Measurements from ENCODE around the gene CDKN2C. TPM values are rescaled to one million over a fixed set of nuclear protein-coding genes. Genes with fewer than 3 reads are reported as not detected.

Gene CDKN2C
- total and polyA plus RNA-seq, 10 of the 15 experiments (the other 5 are each of a cell fraction or from before 2014, with no cell fraction given): 3.3 to 11.7 (median 6.0) TPM

DNA sequence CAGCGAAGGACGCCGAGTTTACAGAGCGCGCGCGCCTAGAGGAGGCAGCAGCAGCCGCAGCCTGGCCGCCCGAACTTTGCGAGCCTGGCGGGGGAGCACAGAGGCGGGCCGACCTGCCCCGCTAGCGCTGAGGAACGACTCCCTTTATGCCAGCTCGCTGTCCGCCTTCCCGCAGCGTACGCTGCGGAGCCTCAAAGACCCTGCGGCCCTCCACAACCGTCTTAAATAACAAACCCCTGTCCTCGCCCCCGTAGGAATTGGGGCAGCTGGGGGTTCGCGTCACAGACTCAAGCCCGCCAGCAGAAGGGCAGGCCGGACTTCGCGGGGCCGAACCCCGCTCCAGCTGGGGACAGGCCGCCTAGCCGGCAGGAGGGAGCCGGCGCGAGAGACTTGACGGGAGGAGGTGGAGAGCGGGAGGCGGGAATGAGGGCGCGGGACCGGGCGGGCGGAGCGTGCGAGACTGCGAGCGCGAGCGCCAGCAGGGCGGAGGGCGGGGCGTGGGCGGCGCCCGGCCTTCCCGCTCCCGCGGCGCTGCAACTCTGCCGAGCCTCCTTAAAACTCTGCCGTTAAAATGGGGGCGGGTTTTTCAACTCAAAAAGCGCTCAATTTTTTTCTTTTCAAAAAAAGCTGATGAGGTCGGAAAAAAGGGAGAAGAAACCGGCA, 1.8 kb upstream of the CDKN2C start (continued):
- TF ChIP-seq, protein P1, sequence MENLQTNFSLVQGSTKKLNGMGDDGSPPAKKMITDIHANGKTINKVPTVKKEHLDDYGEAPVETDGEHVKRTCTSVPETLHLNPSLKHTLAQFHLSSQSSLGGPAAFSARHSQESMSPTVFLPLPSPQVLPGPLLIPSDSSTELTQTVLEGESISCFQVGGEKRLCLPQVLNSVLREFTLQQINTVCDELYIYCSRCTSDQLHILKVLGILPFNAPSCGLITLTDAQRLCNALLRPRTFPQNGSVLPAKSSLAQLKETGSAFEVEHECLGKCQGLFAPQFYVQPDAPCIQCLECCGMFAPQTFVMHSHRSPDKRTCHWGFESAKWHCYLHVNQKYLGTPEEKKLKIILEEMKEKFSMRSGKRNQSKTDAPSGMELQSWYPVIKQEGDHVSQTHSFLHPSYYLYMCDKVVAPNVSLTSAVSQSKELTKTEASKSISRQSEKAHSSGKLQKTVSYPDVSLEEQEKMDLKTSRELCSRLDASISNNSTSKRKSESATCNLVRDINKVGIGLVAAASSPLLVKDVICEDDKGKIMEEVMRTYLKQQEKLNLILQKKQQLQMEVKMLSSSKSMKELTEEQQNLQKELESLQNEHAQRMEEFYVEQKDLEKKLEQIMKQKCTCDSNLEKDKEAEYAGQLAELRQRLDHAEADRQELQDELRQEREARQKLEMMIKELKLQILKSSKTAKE (IDR thresholded peaks at IDR 0.05; ENCODE audit: low read depth, poor library complexity, severe bottlenecking): no peak
- peak; percentile 13 to 62; a peak in 3 of 4 replicates for TF ChIP-seq BHLHE40 (IDR thresholded peaks at IDR 0.05; ENCODE audit: borderline replicate concordance in 1 of 2, low read depth in 2 of 2, low read length in 1 of 2)
- no peak for TF ChIP-seq CHD4 (IDR thresholded peaks at IDR 0.05)
- no peak for TF ChIP-seq RAD51 (IDR thresholded peaks at IDR 0.05)
- TF ChIP-seq EP300 (IDR thresholded peaks at IDR 0.05; ENCODE audit: borderline replicate concordance in 1 of 2, control insufficient read depth in 1 of 2, low read depth in 2 of 2, low read length in 2 of 2): no peak
- TF ChIP-seq CBX5 (IDR thresholded peaks at IDR 0.05; ENCODE audit: low read depth): no peak
- TF ChIP-seq SUPT20H (IDR thresholded peaks at IDR 0.05; ENCODE audit: borderline replicate concordance, control insufficient read depth, low read depth, low read length): no peak
- TF ChIP-seq TCF12 (IDR thresholded peaks at IDR 0.05; ENCODE audit: low read depth, low read length): no peak
- TF ChIP-seq ZNF622 (IDR thresholded peaks at IDR 0.05): no peak
- TF ChIP-seq, protein P2, sequence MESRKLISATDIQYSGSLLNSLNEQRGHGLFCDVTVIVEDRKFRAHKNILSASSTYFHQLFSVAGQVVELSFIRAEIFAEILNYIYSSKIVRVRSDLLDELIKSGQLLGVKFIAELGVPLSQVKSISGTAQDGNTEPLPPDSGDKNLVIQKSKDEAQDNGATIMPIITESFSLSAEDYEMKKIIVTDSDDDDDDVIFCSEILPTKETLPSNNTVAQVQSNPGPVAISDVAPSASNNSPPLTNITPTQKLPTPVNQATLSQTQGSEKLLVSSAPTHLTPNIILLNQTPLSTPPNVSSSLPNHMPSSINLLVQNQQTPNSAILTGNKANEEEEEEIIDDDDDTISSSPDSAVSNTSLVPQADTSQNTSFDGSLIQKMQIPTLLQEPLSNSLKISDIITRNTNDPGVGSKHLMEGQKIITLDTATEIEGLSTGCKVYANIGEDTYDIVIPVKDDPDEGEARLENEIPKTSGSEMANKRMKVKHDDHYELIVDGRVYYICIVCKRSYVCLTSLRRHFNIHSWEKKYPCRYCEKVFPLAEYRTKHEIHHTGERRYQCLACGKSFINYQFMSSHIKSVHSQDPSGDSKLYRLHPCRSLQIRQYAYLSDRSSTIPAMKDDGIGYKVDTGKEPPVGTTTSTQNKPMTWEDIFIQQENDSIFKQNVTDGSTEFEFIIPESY (IDR thresholded peaks at IDR 0.05): no peak
- TF ChIP-seq, protein P3, sequence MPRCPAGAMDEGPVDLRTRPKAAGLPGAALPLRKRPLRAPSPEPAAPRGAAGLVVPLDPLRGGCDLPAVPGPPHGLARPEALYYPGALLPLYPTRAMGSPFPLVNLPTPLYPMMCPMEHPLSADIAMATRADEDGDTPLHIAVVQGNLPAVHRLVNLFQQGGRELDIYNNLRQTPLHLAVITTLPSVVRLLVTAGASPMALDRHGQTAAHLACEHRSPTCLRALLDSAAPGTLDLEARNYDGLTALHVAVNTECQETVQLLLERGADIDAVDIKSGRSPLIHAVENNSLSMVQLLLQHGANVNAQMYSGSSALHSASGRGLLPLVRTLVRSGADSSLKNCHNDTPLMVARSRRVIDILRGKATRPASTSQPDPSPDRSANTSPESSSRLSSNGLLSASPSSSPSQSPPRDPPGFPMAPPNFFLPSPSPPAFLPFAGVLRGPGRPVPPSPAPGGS (IDR thresholded peaks at IDR 0.05; ENCODE audit: borderline replicate concordance, insufficient read depth, low read depth, low read length, poor library complexity, severe bottlenecking): no peak
- no peak for TF ChIP-seq IRF4 (IDR thresholded peaks at IDR 0.05; ENCODE audit: low read depth, low read length)
- TF ChIP-seq NFYB (IDR thresholded peaks at IDR 0.05; ENCODE audit: insufficient read depth, low read depth, low read length): no peak
- no peak for TF ChIP-seq HDAC2 (IDR thresholded peaks at IDR 0.05)
- no peak for TF ChIP-seq PAX8 (IDR thresholded peaks at IDR 0.05)
- TF ChIP-seq, protein P4, sequence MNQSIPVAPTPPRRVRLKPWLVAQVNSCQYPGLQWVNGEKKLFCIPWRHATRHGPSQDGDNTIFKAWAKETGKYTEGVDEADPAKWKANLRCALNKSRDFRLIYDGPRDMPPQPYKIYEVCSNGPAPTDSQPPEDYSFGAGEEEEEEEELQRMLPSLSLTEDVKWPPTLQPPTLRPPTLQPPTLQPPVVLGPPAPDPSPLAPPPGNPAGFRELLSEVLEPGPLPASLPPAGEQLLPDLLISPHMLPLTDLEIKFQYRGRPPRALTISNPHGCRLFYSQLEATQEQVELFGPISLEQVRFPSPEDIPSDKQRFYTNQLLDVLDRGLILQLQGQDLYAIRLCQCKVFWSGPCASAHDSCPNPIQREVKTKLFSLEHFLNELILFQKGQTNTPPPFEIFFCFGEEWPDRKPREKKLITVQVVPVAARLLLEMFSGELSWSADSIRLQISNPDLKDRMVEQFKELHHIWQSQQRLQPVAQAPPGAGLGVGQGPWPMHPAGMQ (IDR thresholded peaks at IDR 0.05; ENCODE audit: borderline replicate concordance): no peak
- peak in 1 of 2 experiments; percentile 88; a peak in 2 of 3 replicates for TF ChIP-seq EGR1 (IDR thresholded peaks at IDR 0.05; ENCODE audit: borderline replicate concordance in 1 of 2, low read depth in 2 of 2, low read length in 2 of 2)
- no peak; the same call in 1 of the 2 replicates for TF ChIP-seq ATF7 (IDR thresholded peaks at IDR 0.05; ENCODE audit: low read depth)
- TF ChIP-seq SRF (IDR thresholded peaks at IDR 0.05; ENCODE audit: low read depth in 2 of 2, low read length in 2 of 2): no peak
- TF ChIP-seq SMC3 (IDR thresholded peaks at IDR 0.05; ENCODE audit: borderline replicate concordance, low read length): no peak
